Right atrium auricular region (tissue), 2 donors: Measurements from ENCODE around the gene CAPS. TPM values are rescaled to one million over a fixed set of nuclear protein-coding genes. Genes with fewer than 3 reads are reported as not detected.
A peak's percentile ranks its signal among the peaks of the same experiment; 100 is the strongest.

ENCODE experiments used
- DNase-seq: peaks from one replicate; pipeline ENCODE4 v3.0.0-alpha.2; 2019; ENCODE audit warnings: low spot score
- H3K27ac ChIP-seq, 2 donors: fragments of 200-600 bp; sonication (generic); 1 replicate in 1 of 2; 2 replicates in 1 of 2; pipeline ENCODE4 v1.5.1; 2016 to 2019
- H3K27me3 ChIP-seq, 2 donors: fragments of 200-600 bp; sonication (generic); one replicate each; pipeline versions ENCODE4 v1.5.1 to v1.6.0; 2017 to 2019
- H3K36me3 ChIP-seq: fragments of 200-600 bp; sonication (generic); one replicate; pipeline ENCODE4 v1.5.1; 2016
- H3K4me1 ChIP-seq, 2 donors: fragments of 200-600 bp; sonication (generic); one replicate each; pipeline versions ENCODE4 v1.5.1 to v1.6.0; 2017 to 2019
- H3K4me3 ChIP-seq, 2 donors: fragments of 200-600 bp; sonication (generic); 1 replicate in 1 of 2; 2 replicates in 1 of 2; pipeline ENCODE4 v1.5.1; 2017 to 2019; ENCODE audit warnings: mild to moderate bottlenecking in 1 of 2, moderate library complexity in 1 of 2
- H3K9me3 ChIP-seq, 2 donors: fragments of 200-600 bp; sonication (generic); one replicate each; pipeline ENCODE4 v1.5.1; 2019
- total RNA-seq, 2 donors: library from RNA; depleted of rRNA; stranded (reverse); fragments of >200 nt; gene quantifications; one replicate each; pipeline ENCODE4 v1.1.0, GENCODE V29; 2016
- TF ChIP-seq, protein P1 (sequence below), 2 donors: fragments of 200-600 bp; sonication (generic); IDR thresholded peaks; one replicate each; pipeline ENCODE4 v1.5.1; 2019; ENCODE audit warnings: antibody characterized with exemption in 2 of 2

Gene CAPS
- total RNA-seq, 2 donors from 2014 or later: 4.5 to 7.3 TPM

DNA sequence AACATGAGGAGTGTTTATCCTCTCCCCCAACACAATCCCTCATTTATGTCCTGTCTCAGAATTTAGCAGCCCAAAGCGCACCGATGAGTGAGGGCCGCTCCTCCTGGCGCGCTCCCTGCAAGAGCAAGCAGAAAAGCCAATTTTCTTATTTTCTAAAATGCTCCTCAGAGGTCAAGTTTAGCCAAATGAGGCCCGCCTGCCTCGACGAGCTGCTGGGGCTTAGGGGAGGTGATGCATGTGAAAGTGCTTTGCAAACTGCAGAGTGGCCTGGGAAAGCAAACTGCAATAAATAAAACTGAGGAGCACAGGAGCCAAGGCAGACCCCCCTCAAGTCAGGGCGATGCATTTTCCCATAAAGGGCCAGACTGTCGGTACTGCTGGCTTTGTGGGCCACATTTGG, 29.0 kb downstream of the CAPS start:
- TF ChIP-seq, protein P1, sequence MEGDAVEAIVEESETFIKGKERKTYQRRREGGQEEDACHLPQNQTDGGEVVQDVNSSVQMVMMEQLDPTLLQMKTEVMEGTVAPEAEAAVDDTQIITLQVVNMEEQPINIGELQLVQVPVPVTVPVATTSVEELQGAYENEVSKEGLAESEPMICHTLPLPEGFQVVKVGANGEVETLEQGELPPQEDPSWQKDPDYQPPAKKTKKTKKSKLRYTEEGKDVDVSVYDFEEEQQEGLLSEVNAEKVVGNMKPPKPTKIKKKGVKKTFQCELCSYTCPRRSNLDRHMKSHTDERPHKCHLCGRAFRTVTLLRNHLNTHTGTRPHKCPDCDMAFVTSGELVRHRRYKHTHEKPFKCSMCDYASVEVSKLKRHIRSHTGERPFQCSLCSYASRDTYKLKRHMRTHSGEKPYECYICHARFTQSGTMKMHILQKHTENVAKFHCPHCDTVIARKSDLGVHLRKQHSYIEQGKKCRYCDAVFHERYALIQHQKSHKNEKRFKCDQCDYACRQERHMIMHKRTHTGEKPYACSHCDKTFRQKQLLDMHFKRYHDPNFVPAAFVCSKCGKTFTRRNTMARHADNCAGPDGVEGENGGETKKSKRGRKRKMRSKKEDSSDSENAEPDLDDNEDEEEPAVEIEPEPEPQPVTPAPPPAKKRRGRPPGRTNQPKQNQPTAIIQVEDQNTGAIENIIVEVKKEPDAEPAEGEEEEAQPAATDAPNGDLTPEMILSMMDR (IDR thresholded peaks at IDR 0.05): no peak
- H3K4me1 ChIP-seq: peaks cover 0 to 49% of the 10 kb centered on the region in 2 donors
- no peak overlapping the region for H3K4me3 ChIP-seq
- no peaks in the 10 kb centered on the region for H3K9me3 ChIP-seq
- H3K27ac ChIP-seq: no peak overlapping the region
- no peaks in the 10 kb centered on the region for H3K27me3 ChIP-seq
- no peak for DNase-seq
- H3K36me3 ChIP-seq: peaks cover 11% of the 10 kb centered on the region

DNA sequence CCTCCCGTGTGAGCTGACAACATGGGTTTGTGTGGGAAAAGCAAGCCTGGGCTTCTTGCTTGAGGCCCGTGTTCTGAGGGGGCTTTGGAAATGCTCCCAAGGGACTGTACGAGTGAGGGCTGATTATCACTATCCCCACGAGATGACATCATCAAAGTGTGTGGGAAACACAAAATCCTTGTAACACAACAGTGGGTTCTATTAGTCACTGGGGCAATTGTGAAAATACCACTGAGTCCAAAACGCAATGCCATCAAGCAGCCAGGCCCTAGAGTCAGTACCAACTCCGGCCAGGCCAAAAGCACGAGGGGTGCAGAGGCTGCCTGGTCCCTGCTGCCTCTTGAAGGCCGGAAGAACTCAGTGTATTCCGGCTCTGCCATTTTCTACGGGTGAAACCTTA, 29.6 kb downstream of the CAPS start:
- TF ChIP-seq, protein P1 (IDR thresholded peaks at IDR 0.05): no peak
- no peak overlapping the region for H3K4me3 ChIP-seq
- no peak for DNase-seq
- peaks cover 0 to 55% of the 10 kb centered on the region in 2 donors for H3K4me1 ChIP-seq
- no peaks in the 10 kb centered on the region for H3K9me3 ChIP-seq
- peaks cover 11% of the 10 kb centered on the region for H3K36me3 ChIP-seq
- no peaks in the 10 kb centered on the region for H3K27me3 ChIP-seq
- H3K27ac ChIP-seq: no peak overlapping the region

DNA sequence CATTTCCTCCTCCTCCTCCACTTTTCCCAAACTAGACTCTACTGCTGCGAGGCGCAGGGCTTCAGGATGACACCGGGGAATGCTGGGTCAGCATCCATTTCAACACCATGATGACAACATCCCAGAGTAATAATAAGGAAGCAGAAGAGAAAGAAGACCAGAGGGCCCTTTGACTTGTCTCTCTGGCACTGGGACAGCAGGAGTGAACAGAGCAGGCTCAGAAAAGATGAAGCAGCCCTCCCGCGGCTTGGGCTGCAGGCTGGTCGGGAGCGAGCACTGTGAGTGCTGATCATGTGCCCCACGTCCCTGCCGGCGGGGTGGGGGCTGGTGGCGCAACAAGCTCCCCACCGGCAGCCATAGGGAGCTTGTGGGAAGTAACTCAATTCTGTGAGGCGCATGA, 33.4 kb downstream of the CAPS start:
- H3K9me3 ChIP-seq: no peaks in the 10 kb centered on the region
- TF ChIP-seq, protein P1 (IDR thresholded peaks at IDR 0.05): no peak
- H3K4me1 ChIP-seq: peaks cover 0 to 84% of the 10 kb centered on the region in 2 donors
- H3K27me3 ChIP-seq: no peaks in the 10 kb centered on the region
- peak; percentile 82 for DNase-seq
- no peaks in the 10 kb centered on the region for H3K36me3 ChIP-seq
- peak overlapping the region; percentile 61 to 86 for H3K27ac ChIP-seq
- peak overlapping the region in 1 of 2 donors; percentile 7 for H3K4me3 ChIP-seq

DNA sequence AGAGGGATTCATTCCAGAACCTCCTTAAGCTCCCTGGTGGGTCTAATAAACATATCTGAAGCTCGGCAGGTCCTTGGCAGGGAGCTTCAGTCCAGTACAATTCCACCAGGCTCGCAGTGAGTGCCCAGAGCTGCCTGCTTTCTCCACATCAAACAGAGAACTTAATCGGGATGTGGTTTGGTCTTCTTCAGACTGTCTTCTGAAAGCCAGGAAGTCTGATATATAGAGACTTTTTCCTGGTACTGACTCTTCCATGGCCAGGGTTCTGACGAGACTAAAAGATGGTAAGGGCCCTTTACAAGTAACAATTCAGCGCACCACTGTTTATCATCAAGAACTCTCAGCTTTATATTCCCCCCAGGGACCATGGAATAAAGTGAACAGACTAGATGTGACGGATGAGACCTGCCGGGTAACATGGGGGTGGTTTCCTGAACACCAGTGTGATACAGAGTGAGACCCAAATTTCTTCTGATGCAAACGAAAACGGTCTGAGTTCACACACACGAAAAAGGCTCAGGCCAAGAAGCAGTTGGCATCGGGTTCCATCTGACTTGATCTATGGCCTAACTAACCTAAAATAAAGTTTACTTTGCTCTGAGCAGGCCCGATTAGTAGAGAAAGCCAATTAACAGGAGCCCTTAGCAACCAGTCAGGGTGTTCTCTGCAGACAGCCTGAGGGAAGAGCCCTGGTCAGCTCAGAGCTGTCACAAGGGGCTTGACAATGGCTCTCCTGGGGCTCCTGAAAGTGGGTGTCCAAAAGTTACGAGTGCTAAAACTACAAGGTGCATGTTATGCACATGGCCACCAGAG, 34.9 kb downstream of the CAPS start:
- no peak for DNase-seq
- no peaks in the 10 kb centered on the region for H3K36me3 ChIP-seq
- no peaks in the 10 kb centered on the region for H3K9me3 ChIP-seq
- peaks cover 0 to 86% of the 10 kb centered on the region in 2 donors for H3K4me1 ChIP-seq
- no peaks in the 10 kb centered on the region for H3K27me3 ChIP-seq
- no peak overlapping the region for H3K4me3 ChIP-seq
- H3K27ac ChIP-seq: peak overlapping the region; percentile 5 to 86
- TF ChIP-seq, protein P1 (IDR thresholded peaks at IDR 0.05): no peak

DNA sequence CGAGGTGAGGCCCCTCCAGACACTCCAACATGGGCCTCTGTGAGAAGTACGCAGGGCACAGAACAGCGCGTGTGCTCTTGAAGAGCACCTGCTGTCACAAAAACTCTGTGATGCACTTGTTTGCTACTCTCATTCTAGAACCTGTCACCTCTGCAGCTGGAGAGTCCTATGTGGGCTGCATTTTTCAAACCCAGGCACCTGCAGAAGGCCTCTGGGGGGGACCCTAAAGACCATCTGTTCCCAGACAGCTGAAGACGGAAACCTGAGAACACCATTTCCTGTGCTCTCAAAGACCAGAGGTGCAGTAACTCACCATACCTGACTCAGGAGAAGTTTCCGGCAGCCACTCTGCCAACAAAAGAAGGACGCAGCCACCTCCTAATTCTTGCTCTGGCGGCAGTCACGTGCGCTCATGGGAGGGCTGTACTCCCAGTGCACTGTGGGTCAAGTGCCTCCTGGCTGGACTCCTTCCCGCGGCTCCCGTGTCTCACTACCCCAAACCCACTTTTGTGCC, 35.8 kb downstream of the CAPS start:
- no peak overlapping the region for H3K4me3 ChIP-seq
- peak overlapping the region; percentile 85 to 86 for H3K27ac ChIP-seq
- TF ChIP-seq, protein P1 (IDR thresholded peaks at IDR 0.05): no peak
- no peaks in the 10 kb centered on the region for H3K9me3 ChIP-seq
- H3K4me1 ChIP-seq: peaks cover 0 to 87% of the 10 kb centered on the region in 2 donors
- no peak for DNase-seq
- no peaks in the 10 kb centered on the region for H3K27me3 ChIP-seq
- H3K36me3 ChIP-seq: no peaks in the 10 kb centered on the region
